ENCODE measurements around the gene PKNOX1. TPM values are rescaled to one million over a fixed set of nuclear protein-coding genes. Genes with fewer than 3 reads are reported as not detected.
"Not testable (repeated sequence)": the region's sequence is repeated elsewhere in the genome, so short reads cannot be mapped to it uniquely, and the experiment has no call there.

The PKNOX1 gene
- total RNA-seq, 2 donors from 2014 or later: 22.5 to 22.7 TPM

GRCh38 chr21:42975886-42976608, 1.7 kb downstream of the PKNOX1 start:
- intact Hi-C loops (cut with DNase I): no loop called here
- DNase-seq (ENCODE audit: low spot score): no peak

GRCh38 chr21:42980312-42981213, 6.2 kb downstream of the PKNOX1 start:
- intact Hi-C loops (cut with DNase I): no loop called here

GRCh38 chr21:42981214-42981523, 6.8 kb downstream of the PKNOX1 start:
- DNase-seq (ENCODE audit: low spot score): no peak
- intact Hi-C loops (cut with DNase I): no loop called here

More at GRCh38 chr21:42980312-42981213, 6.2 kb downstream of the PKNOX1 start:
- no peak for DNase-seq (ENCODE audit: low spot score)

- no peak for DNase-seq (ENCODE audit: low spot score)
- intact Hi-C loops (cut with DNase I): no loop called here
Observed at GRCh38 chr21:42981862-42982261, 7.5 kb downstream of the PKNOX1 start.

- intact Hi-C loops (cut with DNase I): no loop called here
- DNase-seq (ENCODE audit: low spot score): no peak
Observed at GRCh38 chr21:42983103-42983502, 8.7 kb downstream of the PKNOX1 start.

- intact Hi-C loops (cut with DNase I): no loop called here
Observed at GRCh38 chr21:42983869-42984268, 9.5 kb downstream of the PKNOX1 start.

GRCh38 chr21:42986125-42986783, 11.9 kb downstream of the PKNOX1 start:
- no peak for DNase-seq (ENCODE audit: low spot score)
- intact Hi-C loops (cut with DNase I): no loop called here

More at GRCh38 chr21:42983869-42984268, 9.5 kb downstream of the PKNOX1 start:
- DNase-seq (ENCODE audit: low spot score): no peak

GRCh38 chr21:42988236-42988965, 14.0 kb downstream of the PKNOX1 start:
- intact Hi-C loops (cut with DNase I): no loop called here
- no peak for DNase-seq (ENCODE audit: low spot score)

GRCh38 chr21:42989370-42989769, 15.0 kb downstream of the PKNOX1 start:
- DNase-seq (ENCODE audit: low spot score); intact Hi-C loops (cut with DNase I): not testable (repeated sequence)

GRCh38 chr21:42989816-42990650, 15.7 kb downstream of the PKNOX1 start:
- no peak for DNase-seq (ENCODE audit: low spot score)
- intact Hi-C loops (cut with DNase I): no loop called here

- intact Hi-C loops (cut with DNase I): no loop called here
- peak; percentile 79 for DNase-seq (ENCODE audit: low spot score)
Observed at GRCh38 chr21:42991992-42992740, 17.8 kb downstream of the PKNOX1 start.

- intact Hi-C loops (cut with DNase I): no loop called here
- peak; percentile 56 for DNase-seq (ENCODE audit: low spot score)
Observed at GRCh38 chr21:42993051-42993712, 18.8 kb downstream of the PKNOX1 start.

- intact Hi-C loops (cut with DNase I): no loop called here
- DNase-seq (ENCODE audit: low spot score): peak; percentile 86
Observed at GRCh38 chr21:42997053-42997452, 22.7 kb downstream of the PKNOX1 start.

GRCh38 chr21:42997983-42998382, 23.6 kb downstream of the PKNOX1 start:
- intact Hi-C loops (cut with DNase I); DNase-seq (ENCODE audit: low spot score): not testable (repeated sequence)

GRCh38 chr21:42999152-42999551, 24.8 kb downstream of the PKNOX1 start:
- DNase-seq (ENCODE audit: low spot score); intact Hi-C loops (cut with DNase I): not testable (repeated sequence)

- intact Hi-C loops (cut with DNase I): not testable (repeated sequence)
- DNase-seq (ENCODE audit: low spot score): peak; percentile 14
Observed at GRCh38 chr21:43000041-43000440, 25.7 kb downstream of the PKNOX1 start.

- peak; percentile 43 for DNase-seq (ENCODE audit: low spot score)
- intact Hi-C loops (cut with DNase I): no loop called here
Observed at GRCh38 chr21:43001316-43001715, 27.0 kb downstream of the PKNOX1 start.
